HepG2 (cell line): ENCODE results near the gene KIAA1755.

Source experiments
- BCL6 ChIP-seq: IDR thresholded peaks from 2 replicates; pipeline ENCODE4 v1.6.1; 2016; ENCODE audit warnings: missing genetic modification reagents, missing compliant biosample characterization
- DPF2 ChIP-seq: sonication (generic); formaldehyde crosslinking; IDR thresholded peaks from 2 replicates; pipeline ENCODE4 v1.4.0; 2020; ENCODE audit warnings: mild to moderate bottlenecking, low read depth, missing genetic modification reagents, borderline replicate concordance
- POLR2AphosphoS2 ChIP-seq: IDR thresholded peaks from 2 replicates; pipeline ENCODE4 v1.6.1; 2011; ENCODE audit warnings: low read depth, low read length, improper control_type of control experiment
- XRCC5 ChIP-seq: fragments of 200-400 bp; formaldehyde crosslinking; optimal IDR thresholded peaks from 2 replicates; pipeline ENCODE3; 2017; ENCODE audit warnings: mild to moderate bottlenecking, low read length
- ZNF138 ChIP-seq: sonication (generic); formaldehyde crosslinking; IDR thresholded peaks from 2 replicates; pipeline ENCODE4 v1.5.0; 2020; ENCODE audit warnings: mild to moderate bottlenecking, low read depth, missing genetic modification reagents
- ZNF326 ChIP-seq: sonication (generic); formaldehyde crosslinking; IDR thresholded peaks from 2 replicates; pipeline ENCODE4 v1.4.0; 2020; ENCODE audit warnings: missing genetic modification reagents, borderline replicate concordance
- ZNF331 ChIP-seq: sonication (generic); formaldehyde crosslinking; IDR thresholded peaks from 2 replicates; pipeline ENCODE4 v1.4.0; 2020; ENCODE audit warnings: missing genetic modification reagents
- ZNF614 ChIP-seq: IDR thresholded peaks from 2 replicates; pipeline ENCODE4 v1.6.1; 2018; ENCODE audit warnings: missing biosample characterization, missing genetic modification reagents, inconsistent platforms, borderline replicate concordance
- TF ChIP-seq, protein P1 (sequence below): sonication (generic); formaldehyde crosslinking; IDR thresholded peaks from 2 replicates; pipeline ENCODE4 v1.8.0; 2022; ENCODE audit warnings: missing genetic modification reagents, mild to moderate bottlenecking, borderline replicate concordance
- TF ChIP-seq, protein P2 (sequence below): sonication (generic); formaldehyde crosslinking; IDR thresholded peaks from 2 replicates; pipeline ENCODE4 v1.4.0; 2020; ENCODE audit warnings: missing genetic modification reagents

DNA sequence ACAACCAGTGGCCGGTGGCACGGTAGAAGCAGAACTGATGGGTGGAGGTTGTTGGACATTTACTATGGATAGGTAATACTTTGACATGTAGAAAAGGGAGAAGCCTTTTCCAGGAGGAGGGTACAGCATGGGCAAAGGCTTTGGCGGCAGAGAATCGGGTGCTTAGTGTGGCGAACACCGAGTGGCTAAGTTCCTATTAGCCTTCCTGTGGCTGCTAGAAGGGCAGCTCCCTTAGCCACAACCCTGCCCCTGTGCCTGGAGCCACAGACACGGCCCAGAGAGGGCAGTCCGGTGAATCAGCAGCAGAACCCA lies 57.6 kb downstream of the KIAA1755 start:
- TF ChIP-seq DPF2 (no peak), ZNF614 (CRISPR knock-in tag) (no peak), ZNF326 (CRISPR knock-in tag) (no peak), ZNF331 (CRISPR knock-in tag) (no peak), ZNF138 (CRISPR knock-in tag) (no peak), POLR2AphosphoS2 (no peak), XRCC5 (no peak), BCL6 (CRISPR knock-in tag) (no peak)
- TF ChIP-seq, protein P1, sequence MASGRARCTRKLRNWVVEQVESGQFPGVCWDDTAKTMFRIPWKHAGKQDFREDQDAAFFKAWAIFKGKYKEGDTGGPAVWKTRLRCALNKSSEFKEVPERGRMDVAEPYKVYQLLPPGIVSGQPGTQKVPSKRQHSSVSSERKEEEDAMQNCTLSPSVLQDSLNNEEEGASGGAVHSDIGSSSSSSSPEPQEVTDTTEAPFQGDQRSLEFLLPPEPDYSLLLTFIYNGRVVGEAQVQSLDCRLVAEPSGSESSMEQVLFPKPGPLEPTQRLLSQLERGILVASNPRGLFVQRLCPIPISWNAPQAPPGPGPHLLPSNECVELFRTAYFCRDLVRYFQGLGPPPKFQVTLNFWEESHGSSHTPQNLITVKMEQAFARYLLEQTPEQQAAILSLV (CRISPR knock-in tag), result no peak
- TF ChIP-seq, protein P2, sequence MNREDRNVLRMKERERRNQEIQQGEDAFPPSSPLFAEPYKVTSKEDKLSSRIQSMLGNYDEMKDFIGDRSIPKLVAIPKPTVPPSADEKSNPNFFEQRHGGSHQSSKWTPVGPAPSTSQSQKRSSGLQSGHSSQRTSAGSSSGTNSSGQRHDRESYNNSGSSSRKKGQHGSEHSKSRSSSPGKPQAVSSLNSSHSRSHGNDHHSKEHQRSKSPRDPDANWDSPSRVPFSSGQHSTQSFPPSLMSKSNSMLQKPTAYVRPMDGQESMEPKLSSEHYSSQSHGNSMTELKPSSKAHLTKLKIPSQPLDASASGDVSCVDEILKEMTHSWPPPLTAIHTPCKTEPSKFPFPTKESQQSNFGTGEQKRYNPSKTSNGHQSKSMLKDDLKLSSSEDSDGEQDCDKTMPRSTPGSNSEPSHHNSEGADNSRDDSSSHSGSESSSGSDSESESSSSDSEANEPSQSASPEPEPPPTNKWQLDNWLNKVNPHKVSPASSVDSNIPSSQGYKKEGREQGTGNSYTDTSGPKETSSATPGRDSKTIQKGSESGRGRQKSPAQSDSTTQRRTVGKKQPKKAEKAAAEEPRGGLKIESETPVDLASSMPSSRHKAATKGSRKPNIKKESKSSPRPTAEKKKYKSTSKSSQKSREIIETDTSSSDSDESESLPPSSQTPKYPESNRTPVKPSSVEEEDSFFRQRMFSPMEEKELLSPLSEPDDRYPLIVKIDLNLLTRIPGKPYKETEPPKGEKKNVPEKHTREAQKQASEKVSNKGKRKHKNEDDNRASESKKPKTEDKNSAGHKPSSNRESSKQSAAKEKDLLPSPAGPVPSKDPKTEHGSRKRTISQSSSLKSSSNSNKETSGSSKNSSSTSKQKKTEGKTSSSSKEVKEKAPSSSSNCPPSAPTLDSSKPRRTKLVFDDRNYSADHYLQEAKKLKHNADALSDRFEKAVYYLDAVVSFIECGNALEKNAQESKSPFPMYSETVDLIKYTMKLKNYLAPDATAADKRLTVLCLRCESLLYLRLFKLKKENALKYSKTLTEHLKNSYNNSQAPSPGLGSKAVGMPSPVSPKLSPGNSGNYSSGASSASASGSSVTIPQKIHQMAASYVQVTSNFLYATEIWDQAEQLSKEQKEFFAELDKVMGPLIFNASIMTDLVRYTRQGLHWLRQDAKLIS (CRISPR knock-in tag), result no peak
